HL-60 (cell line): ENCODE data around the gene NKX6-1.

ENCODE experiments used
- DNase-seq, 2 experiments: peaks; one replicate each; pipeline ENCODE4 v3.0.0-alpha.2; 2010 to 2020; ENCODE audit warnings: low read depth in 1 of 2, low spot score in 1 of 2
- H3K27ac ChIP-seq: fragments of 250-450 bp; sonication (Bioruptor Pico); replicated peaks from 2 replicates; pipeline ENCODE4 v1.5.1; 2020; ENCODE audit warnings: mild to moderate bottlenecking, moderate library complexity
- H3K27me3 ChIP-seq: fragments of 250-450 bp; sonication (Bioruptor Pico); 2 replicates; pipeline ENCODE4 v1.5.1; 2021; ENCODE audit warnings: mild to moderate bottlenecking, moderate library complexity; ENCODE audit not compliant: insufficient read depth, poor library complexity, severe bottlenecking
- H3K4me3 ChIP-seq: replicated peaks from 2 replicates; pipeline ENCODE4 v1.5.1; 2011; ENCODE audit warnings: mild to moderate bottlenecking, control low read depth, low read length; ENCODE audit not compliant: insufficient read depth
- GABPA ChIP-seq: IDR thresholded peaks from 2 replicates; pipeline ENCODE4 v1.6.1; 2012; ENCODE audit warnings: low read depth
- POLR2AphosphoS5 ChIP-seq: IDR thresholded peaks from 2 replicates; pipeline ENCODE4 v1.6.1; 2012; ENCODE audit warnings: low read depth
- SPI1 ChIP-seq: IDR thresholded peaks from 2 replicates; pipeline ENCODE4 v1.6.1; 2012; ENCODE audit warnings: low read depth, mild to moderate bottlenecking, borderline replicate concordance
- TF ChIP-seq, protein P1 (sequence below): IDR thresholded peaks from one replicate; pipeline ENCODE4 v1.5.1; 2011; ENCODE audit warnings: low read length, control low read depth, inconsistent platforms; ENCODE audit not compliant: insufficient read depth
- TF ChIP-seq, protein P2 (sequence below): IDR thresholded peaks from 2 replicates; pipeline ENCODE4 v1.6.1; 2012; ENCODE audit warnings: low read depth; ENCODE audit not compliant: insufficient replicate concordance

Gene NKX6-1

DNA sequence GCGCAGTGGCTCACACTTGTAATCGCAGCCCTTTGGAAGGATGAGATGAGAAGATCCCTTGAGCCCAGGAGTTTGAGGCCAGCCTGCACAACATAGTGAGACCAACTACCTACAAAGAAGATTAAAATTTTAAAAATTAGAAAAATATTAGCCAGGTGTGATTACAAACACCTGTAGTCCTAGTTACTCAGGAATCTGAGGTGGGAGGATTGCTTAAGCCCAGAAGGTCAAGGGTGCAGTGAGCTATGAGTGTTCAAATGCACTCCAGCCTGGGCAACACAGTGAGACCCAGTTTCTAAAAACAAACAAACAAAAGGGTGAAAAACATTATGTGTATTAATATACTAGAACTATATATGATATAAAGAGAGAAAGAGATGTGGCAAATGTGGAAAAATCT lies 36.8 kb upstream of the NKX6-1 start:
- H3K27me3 ChIP-seq: no peaks in the 10 kb centered on the region
- no peak overlapping the region for H3K27ac ChIP-seq
- no peak overlapping the region for H3K4me3 ChIP-seq
- no peak for DNase-seq
- TF ChIP-seq GABPA: no peak
- TF ChIP-seq, protein P1, sequence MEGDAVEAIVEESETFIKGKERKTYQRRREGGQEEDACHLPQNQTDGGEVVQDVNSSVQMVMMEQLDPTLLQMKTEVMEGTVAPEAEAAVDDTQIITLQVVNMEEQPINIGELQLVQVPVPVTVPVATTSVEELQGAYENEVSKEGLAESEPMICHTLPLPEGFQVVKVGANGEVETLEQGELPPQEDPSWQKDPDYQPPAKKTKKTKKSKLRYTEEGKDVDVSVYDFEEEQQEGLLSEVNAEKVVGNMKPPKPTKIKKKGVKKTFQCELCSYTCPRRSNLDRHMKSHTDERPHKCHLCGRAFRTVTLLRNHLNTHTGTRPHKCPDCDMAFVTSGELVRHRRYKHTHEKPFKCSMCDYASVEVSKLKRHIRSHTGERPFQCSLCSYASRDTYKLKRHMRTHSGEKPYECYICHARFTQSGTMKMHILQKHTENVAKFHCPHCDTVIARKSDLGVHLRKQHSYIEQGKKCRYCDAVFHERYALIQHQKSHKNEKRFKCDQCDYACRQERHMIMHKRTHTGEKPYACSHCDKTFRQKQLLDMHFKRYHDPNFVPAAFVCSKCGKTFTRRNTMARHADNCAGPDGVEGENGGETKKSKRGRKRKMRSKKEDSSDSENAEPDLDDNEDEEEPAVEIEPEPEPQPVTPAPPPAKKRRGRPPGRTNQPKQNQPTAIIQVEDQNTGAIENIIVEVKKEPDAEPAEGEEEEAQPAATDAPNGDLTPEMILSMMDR: no peak

DNA sequence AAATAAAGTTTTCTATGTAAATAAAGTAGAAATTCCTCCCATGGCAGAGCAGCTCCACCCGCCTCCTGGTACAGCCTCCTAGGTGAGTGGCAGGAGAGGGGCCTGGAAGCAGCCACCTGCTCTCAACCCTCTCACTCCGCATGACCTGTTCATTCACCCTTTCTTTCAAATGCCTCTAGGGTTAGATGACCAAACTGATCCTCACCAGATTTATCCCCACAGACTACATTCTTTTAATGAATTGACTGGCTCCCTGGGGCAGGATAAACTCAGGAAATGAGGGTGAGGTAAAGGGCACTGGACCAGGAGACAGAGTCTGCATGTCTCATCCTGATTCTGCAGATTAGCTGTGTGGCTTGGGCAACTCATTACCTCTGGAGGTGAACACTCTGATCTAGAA lies 32.6 kb upstream of the NKX6-1 start:
- Histone ChIP-seq H3K4me3 (no peak overlapping the region), H3K27me3 (no peaks in the 10 kb centered on the region), H3K27ac (no peak overlapping the region)
- no peak for TF ChIP-seq POLR2AphosphoS5
- TF ChIP-seq SPI1: no peak
- no peak for TF ChIP-seq GABPA
- TF ChIP-seq, protein P2, sequence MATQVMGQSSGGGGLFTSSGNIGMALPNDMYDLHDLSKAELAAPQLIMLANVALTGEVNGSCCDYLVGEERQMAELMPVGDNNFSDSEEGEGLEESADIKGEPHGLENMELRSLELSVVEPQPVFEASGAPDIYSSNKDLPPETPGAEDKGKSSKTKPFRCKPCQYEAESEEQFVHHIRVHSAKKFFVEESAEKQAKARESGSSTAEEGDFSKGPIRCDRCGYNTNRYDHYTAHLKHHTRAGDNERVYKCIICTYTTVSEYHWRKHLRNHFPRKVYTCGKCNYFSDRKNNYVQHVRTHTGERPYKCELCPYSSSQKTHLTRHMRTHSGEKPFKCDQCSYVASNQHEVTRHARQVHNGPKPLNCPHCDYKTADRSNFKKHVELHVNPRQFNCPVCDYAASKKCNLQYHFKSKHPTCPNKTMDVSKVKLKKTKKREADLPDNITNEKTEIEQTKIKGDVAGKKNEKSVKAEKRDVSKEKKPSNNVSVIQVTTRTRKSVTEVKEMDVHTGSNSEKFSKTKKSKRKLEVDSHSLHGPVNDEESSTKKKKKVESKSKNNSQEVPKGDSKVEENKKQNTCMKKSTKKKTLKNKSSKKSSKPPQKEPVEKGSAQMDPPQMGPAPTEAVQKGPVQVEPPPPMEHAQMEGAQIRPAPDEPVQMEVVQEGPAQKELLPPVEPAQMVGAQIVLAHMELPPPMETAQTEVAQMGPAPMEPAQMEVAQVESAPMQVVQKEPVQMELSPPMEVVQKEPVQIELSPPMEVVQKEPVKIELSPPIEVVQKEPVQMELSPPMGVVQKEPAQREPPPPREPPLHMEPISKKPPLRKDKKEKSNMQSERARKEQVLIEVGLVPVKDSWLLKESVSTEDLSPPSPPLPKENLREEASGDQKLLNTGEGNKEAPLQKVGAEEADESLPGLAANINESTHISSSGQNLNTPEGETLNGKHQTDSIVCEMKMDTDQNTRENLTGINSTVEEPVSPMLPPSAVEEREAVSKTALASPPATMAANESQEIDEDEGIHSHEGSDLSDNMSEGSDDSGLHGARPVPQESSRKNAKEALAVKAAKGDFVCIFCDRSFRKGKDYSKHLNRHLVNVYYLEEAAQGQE: no peak
- TF ChIP-seq, protein P1: no peak
- DNase-seq: no peak

DNA sequence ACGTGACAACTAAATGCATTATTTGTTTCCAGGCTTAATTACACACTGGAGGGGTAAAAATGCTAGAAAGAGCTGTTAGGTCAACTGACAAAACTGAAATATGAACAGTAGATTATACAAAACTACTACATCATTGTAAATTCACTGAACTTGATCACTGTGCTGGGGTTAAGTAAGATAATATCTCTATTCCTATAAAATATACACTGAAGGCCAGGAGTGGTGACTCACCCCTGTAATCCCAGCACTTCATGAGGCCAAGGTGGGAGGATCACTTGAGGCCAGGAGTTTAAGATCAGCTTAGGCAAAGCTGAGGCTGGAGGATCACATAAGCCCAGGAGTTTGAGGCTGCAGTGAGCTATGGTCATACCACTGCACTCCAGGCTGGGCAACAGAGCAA lies 31.8 kb upstream of the NKX6-1 start:
- Histone ChIP-seq H3K4me3 (no peak overlapping the region), H3K27ac (no peak overlapping the region), H3K27me3 (no peaks in the 10 kb centered on the region)
- TF ChIP-seq GABPA (no peak), SPI1 (no peak), POLR2AphosphoS5 (no peak)
- TF ChIP-seq, protein P1: no peak
- TF ChIP-seq, protein P2: no peak
- DNase-seq: no peak

DNA sequence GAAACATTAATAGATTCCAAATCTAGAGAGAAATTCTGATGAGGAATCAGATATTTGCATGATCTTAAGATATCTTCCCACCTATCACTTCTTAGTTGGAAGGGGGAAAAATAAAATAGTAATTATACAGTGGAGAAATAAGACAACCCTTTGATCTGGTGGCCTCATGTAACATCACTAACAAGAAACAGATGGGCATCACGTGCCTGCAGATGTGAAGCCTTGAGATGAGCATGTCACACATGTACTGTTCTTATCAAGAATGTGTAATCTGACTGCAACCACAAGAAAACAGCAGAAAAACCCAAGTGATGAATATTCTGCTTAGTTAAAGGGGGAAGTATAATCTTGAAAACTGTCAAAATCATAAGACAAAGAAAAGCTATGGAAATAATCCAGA lies 31.4 kb upstream of the NKX6-1 start:
- DNase-seq: no peak
- no peaks in the 10 kb centered on the region for H3K27me3 ChIP-seq
- H3K4me3 ChIP-seq: no peak overlapping the region
- no peak overlapping the region for H3K27ac ChIP-seq
- TF ChIP-seq, protein P1: no peak
- no peak for TF ChIP-seq GABPA
- no peak for TF ChIP-seq SPI1
- TF ChIP-seq, protein P2: no peak
- TF ChIP-seq POLR2AphosphoS5: no peak
